Measurements from ENCODE around the gene ANK3. TPM values are rescaled to one million over a fixed set of nuclear protein-coding genes. Genes with fewer than 3 reads are reported as not detected.

Gene ANK3
- polyA plus RNA-seq, 3 donors, result not detected

DNA sequence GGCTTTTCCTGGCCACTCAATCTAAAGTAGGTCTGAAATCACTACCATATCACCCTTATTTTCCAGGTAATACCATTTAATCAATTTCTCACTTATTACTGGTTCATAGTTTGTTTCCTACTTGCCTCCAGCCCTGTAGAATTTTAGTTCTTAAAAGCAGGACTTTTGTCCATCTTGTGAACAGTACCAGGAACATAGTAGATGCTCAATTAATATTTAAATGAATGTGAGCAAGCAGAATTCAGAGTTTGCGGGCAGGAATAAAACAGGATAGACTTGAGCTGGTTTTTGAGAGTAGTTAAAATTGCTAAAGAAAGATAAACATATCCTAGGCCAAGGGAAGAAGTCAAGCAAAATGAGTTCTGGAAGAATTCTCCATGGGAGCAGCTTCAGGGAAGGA lies 77.9 kb downstream of the ANK3 start:
- no peak overlapping the region for H2AFZ ChIP-seq (ENCODE audit: insufficient read depth, low read depth, low read length, poor library complexity, severe bottlenecking)
- H3K9me3 Mint-ChIP-seq, result peaks cover 0 to under 1% (median 0%) of the 10 kb centered on the region in 7 donors
- no peaks in the 10 kb centered on the region for H3K79me2 ChIP-seq (ENCODE audit: insufficient read depth, low read length)
- no peaks in the 10 kb centered on the region for H3K4me1 Mint-ChIP-seq
- H3K27me3 Mint-ChIP-seq (ENCODE audit: low read depth in 3 of 3), result no peaks in the 10 kb centered on the region
- H3K27ac Mint-ChIP-seq, result no peak overlapping the region
- intact Hi-C loops (cut with micrococcal nuclease), result no loop called here
- no peaks in the 10 kb centered on the region for H3K36me3 ChIP-seq (replicated peaks in 1 of 2; ENCODE audit: control insufficient read depth in 1 of 2, insufficient read depth in 2 of 2, low read length in 2 of 2)
- no peaks in the 10 kb centered on the region for H3K9me3 ChIP-seq (replicated peaks in 1 of 2; ENCODE audit: control insufficient read depth in 1 of 2, insufficient read depth in 1 of 2, low read length in 2 of 2)
- no peak for DNase-seq
- no peaks in the 10 kb centered on the region for H4K20me1 ChIP-seq (ENCODE audit: insufficient read depth, low read length)
- H3K4me2 ChIP-seq (replicated peaks; ENCODE audit: extremely low read depth, low read length, poor library complexity, severe bottlenecking), result no peak overlapping the region
- H3K36me3 Mint-ChIP-seq, result no peaks in the 10 kb centered on the region
- H3K9ac ChIP-seq (ENCODE audit: insufficient read depth, low read length, poor library complexity, severe bottlenecking), result no peak overlapping the region
- WGBS (ENCODE audit: insufficient coverage), result 100% methylated on average over 1 of the region's 1 CpG
- H3K27me3 ChIP-seq (ENCODE audit: control insufficient read depth in 2 of 2, insufficient read depth in 2 of 2, low read length in 2 of 2), result no peaks in the 10 kb centered on the region
- no peaks in the 10 kb centered on the region for H3K4me1 ChIP-seq (ENCODE audit: control insufficient read depth in 1 of 2, insufficient read depth in 2 of 2, low read length in 2 of 2)
- no peak overlapping the region for H3K4me3 Mint-ChIP-seq
- H3K27ac ChIP-seq (ENCODE audit: low read depth in 1 of 2, low read length in 2 of 2), result no peak overlapping the region
- TF ChIP-seq, protein P1, sequence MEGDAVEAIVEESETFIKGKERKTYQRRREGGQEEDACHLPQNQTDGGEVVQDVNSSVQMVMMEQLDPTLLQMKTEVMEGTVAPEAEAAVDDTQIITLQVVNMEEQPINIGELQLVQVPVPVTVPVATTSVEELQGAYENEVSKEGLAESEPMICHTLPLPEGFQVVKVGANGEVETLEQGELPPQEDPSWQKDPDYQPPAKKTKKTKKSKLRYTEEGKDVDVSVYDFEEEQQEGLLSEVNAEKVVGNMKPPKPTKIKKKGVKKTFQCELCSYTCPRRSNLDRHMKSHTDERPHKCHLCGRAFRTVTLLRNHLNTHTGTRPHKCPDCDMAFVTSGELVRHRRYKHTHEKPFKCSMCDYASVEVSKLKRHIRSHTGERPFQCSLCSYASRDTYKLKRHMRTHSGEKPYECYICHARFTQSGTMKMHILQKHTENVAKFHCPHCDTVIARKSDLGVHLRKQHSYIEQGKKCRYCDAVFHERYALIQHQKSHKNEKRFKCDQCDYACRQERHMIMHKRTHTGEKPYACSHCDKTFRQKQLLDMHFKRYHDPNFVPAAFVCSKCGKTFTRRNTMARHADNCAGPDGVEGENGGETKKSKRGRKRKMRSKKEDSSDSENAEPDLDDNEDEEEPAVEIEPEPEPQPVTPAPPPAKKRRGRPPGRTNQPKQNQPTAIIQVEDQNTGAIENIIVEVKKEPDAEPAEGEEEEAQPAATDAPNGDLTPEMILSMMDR (IDR thresholded peaks at IDR 0.05), result no peak
- H3K4me3 ChIP-seq (replicated peaks in 1 of 3; ENCODE audit: low read depth in 2 of 3, low read length in 3 of 3), result no peak overlapping the region

DNA sequence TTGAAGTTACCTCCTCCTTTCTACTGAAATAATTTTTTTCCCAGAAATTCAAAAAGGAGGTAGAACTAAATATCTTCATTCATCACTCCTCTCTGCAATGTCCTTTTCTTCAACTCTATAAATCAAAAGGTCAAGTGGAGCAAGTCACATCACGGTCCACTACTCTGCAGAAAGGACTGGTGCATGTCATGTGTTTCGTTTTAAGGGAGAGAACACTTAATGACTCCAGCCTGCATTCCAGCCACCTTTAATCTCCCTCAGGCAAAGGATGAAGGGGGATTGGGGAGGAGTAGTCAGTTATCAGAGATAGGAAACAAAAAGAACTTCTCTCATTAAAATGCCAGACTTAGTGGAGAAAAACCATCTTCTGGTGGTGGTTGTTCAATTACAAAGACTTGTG lies 78.9 kb downstream of the ANK3 start:
- no peak overlapping the region for H3K4me3 ChIP-seq (replicated peaks in 1 of 3; ENCODE audit: low read depth in 2 of 3, low read length in 3 of 3)
- H3K36me3 Mint-ChIP-seq, result no peaks in the 10 kb centered on the region
- no peak overlapping the region for H3K9ac ChIP-seq (ENCODE audit: insufficient read depth, low read length, poor library complexity, severe bottlenecking)
- no peaks in the 10 kb centered on the region for H3K9me3 ChIP-seq (replicated peaks in 1 of 2; ENCODE audit: control insufficient read depth in 1 of 2, insufficient read depth in 1 of 2, low read length in 2 of 2)
- intact Hi-C loops (cut with micrococcal nuclease), result no loop called here
- no peaks in the 10 kb centered on the region for H3K36me3 ChIP-seq (replicated peaks in 1 of 2; ENCODE audit: control insufficient read depth in 1 of 2, insufficient read depth in 2 of 2, low read length in 2 of 2)
- H2AFZ ChIP-seq (ENCODE audit: insufficient read depth, low read depth, low read length, poor library complexity, severe bottlenecking), result no peak overlapping the region
- no peak overlapping the region for H3K27ac ChIP-seq (ENCODE audit: low read depth in 1 of 2, low read length in 2 of 2)
- no peak for DNase-seq
- H3K4me1 ChIP-seq (ENCODE audit: control insufficient read depth in 1 of 2, insufficient read depth in 2 of 2, low read length in 2 of 2), result no peaks in the 10 kb centered on the region
- H3K4me1 Mint-ChIP-seq, result no peaks in the 10 kb centered on the region
- no peaks in the 10 kb centered on the region for H4K20me1 ChIP-seq (ENCODE audit: insufficient read depth, low read length)
- H3K4me3 Mint-ChIP-seq, result no peak overlapping the region
- H3K9me3 Mint-ChIP-seq, result peaks cover 0 to 2% (median 0%) of the 10 kb centered on the region in 7 donors
- H3K27ac Mint-ChIP-seq, result no peak overlapping the region
- H3K4me2 ChIP-seq (replicated peaks; ENCODE audit: extremely low read depth, low read length, poor library complexity, severe bottlenecking), result no peak overlapping the region
- H3K27me3 ChIP-seq (ENCODE audit: control insufficient read depth in 2 of 2, insufficient read depth in 2 of 2, low read length in 2 of 2), result no peaks in the 10 kb centered on the region
- WGBS (ENCODE audit: insufficient coverage), result no CpG with 5 or more reads among the region's 2 CpGs
- H3K27me3 Mint-ChIP-seq (ENCODE audit: low read depth in 3 of 3), result no peaks in the 10 kb centered on the region
- TF ChIP-seq, protein P1 (IDR thresholded peaks at IDR 0.05), result no peak
- H3K79me2 ChIP-seq (ENCODE audit: insufficient read depth, low read length), result no peaks in the 10 kb centered on the region

All from CD14-positive monocyte (primary cell).